Prostate gland (tissue), 2 donors: ENCODE results near the gene EIF4G1. TPM values are rescaled to one million over a fixed set of nuclear protein-coding genes. Genes with fewer than 3 reads are reported as not detected.

Experiments used
- DNase-seq: peaks from one replicate; pipeline ENCODE4 v3.0.0-alpha.2; 2019; ENCODE audit warnings: low spot score
- H3K27ac ChIP-seq, 2 donors: fragments of 200-600 bp; sonication (generic); 2 replicates each; pipeline ENCODE4 v1.5.1; 2017 to 2019
- H3K27me3 ChIP-seq: fragments of 200-600 bp; sonication (generic); replicated peaks from 2 replicates; pipeline ENCODE4 v1.5.1; 2019; ENCODE audit not compliant: insufficient read depth
- H3K36me3 ChIP-seq, 2 donors: fragments of 200-600 bp; sonication (generic); 1 replicate in 1 of 2; 2 replicates in 1 of 2; pipeline versions ENCODE4 v1.5.1 to v1.8.1; 2017 to 2019
- H3K4me1 ChIP-seq: fragments of 200-600 bp; sonication (generic); replicated peaks from 2 replicates; pipeline ENCODE4 v1.5.1; 2019
- H3K4me3 ChIP-seq, 2 donors: fragments of 200-600 bp; sonication (generic); 2 replicates each; pipeline ENCODE4 v1.5.1; 2017 to 2019
- H3K9me3 ChIP-seq: fragments of 200-600 bp; sonication (generic); 2 replicates; pipeline ENCODE4 v1.5.1; 2017
- POLR2A ChIP-seq: fragments of 450-650 bp; IDR thresholded peaks from one replicate; pipeline ENCODE4 v1.6.1; 2016; ENCODE audit warnings: antibody characterized with exemption, mild to moderate bottlenecking
- POLR2AphosphoS5 ChIP-seq: sonication (generic); formaldehyde crosslinking; IDR thresholded peaks from one replicate; pipeline ENCODE4 v1.6.1; 2017; ENCODE audit warnings: antibody characterized with exemption
- WGBS: methylation state at CpG from one replicate; pipeline ENCODE4 v1.1.5; 2018; 5-methylcytosine and 5-hydroxymethylcytosine counted together
- intact Hi-C: fragments of 100-400 bp; cut with DNase I; formaldehyde crosslinking; loops from one replicate; pipeline ENCODE4 v1.14.2; 2022
- total RNA-seq, 2 donors: library from RNA; depleted of rRNA; stranded (reverse); fragments of >200 nt; gene quantifications; one replicate each; pipeline ENCODE4 v1.1.0, GENCODE V29; 2016
- TF ChIP-seq, protein P1 (sequence below), 4 experiments: fragments of 200-600 bp in 2 of 4; fragments of 450-650 bp in 2 of 4; sonication (generic) in 2 of 4; IDR thresholded peaks; 1 replicate in 3 of 4; 2 replicates in 1 of 4; pipeline ENCODE4 v1.5.1; 2016 to 2019; ENCODE audit warnings: antibody characterized with exemption in 4 of 4, mild to moderate bottlenecking in 2 of 4, moderate library complexity in 2 of 4

EIF4G1 gene
- total RNA-seq, 2 donors from 2014 or later = 331 to 370 TPM

DNA sequence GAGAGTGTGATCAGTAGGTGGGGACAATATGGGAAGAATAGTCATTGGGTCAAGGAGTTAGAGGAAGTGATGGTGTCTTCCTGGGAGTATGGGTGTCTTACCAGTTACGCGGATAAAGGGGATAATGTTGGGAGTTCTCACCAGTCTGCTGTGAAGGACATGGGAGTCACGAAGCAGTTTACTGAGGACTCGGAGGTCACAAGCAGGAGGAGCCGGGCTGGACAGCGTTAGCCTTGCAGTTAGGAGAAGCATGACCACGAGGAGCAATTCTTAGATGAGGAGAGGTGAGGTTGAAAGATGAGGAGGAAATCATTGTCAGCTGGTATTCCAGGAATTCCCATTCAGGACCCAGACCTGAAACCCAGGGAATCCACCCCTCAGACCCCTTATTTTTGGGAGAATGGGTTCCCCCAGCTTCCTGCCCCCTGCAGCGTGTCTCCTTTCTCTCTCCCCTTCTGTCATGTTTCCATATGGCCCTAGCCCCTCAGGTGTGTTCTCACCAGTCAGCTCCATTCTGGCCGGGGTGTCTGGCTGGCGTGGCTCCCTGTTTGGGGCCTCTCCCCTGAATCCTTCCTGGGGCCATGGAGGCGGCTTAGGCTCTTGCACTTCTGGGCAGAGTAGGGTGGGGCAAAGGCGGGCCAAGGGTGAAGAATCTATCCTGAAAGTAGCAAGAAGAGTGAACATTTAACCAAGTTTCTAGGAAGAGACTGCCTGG, 61.5 kb downstream of the EIF4G1 start:
- no peak for DNase-seq
- Histone ChIP-seq H3K36me3 (no peaks in the 10 kb centered on the region), H3K27me3 (no peaks in the 10 kb centered on the region), H3K27ac (no peak overlapping the region), H3K9me3 (no peaks in the 10 kb centered on the region), H3K4me3 (no peak overlapping the region), H3K4me1 (peaks cover 6% of the 10 kb centered on the region)
- 86% methylated on average over 12 of the region's 12 CpGs for WGBS
- intact Hi-C loops = loop anchor here (5.0 kb wide), 1 partner anchor 136 kb away; no protein-coding TSS in a partner anchor
- TF ChIP-seq POLR2AphosphoS5 (no peak), POLR2A (no peak)
- TF ChIP-seq, protein P1, sequence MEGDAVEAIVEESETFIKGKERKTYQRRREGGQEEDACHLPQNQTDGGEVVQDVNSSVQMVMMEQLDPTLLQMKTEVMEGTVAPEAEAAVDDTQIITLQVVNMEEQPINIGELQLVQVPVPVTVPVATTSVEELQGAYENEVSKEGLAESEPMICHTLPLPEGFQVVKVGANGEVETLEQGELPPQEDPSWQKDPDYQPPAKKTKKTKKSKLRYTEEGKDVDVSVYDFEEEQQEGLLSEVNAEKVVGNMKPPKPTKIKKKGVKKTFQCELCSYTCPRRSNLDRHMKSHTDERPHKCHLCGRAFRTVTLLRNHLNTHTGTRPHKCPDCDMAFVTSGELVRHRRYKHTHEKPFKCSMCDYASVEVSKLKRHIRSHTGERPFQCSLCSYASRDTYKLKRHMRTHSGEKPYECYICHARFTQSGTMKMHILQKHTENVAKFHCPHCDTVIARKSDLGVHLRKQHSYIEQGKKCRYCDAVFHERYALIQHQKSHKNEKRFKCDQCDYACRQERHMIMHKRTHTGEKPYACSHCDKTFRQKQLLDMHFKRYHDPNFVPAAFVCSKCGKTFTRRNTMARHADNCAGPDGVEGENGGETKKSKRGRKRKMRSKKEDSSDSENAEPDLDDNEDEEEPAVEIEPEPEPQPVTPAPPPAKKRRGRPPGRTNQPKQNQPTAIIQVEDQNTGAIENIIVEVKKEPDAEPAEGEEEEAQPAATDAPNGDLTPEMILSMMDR (IDR thresholded peaks at IDR 0.05) = no peak

DNA sequence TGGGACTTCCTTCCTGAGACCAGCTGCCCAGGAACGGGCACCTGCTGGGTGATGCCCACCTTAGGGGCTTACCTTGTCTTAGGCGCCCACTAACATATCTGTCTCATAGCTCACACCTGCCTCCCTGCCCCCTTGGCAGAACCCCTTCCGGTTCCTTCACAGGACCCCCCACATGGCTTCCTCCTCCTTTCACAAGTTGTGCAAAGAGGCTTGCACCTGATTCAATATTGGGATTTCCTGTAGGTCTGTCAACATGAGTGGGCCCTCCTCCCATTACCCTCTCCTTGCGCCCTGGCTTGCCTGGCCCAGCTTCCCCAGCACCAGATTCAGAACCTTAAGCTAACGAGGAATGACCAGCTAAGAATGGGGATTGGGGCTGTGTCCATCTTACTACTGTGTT, 63.0 kb downstream of the EIF4G1 start:
- Histone ChIP-seq H3K9me3 (no peaks in the 10 kb centered on the region), H3K27ac (no peak overlapping the region), H3K36me3 (no peaks in the 10 kb centered on the region), H3K4me1 (no peaks in the 10 kb centered on the region), H3K27me3 (no peaks in the 10 kb centered on the region), H3K4me3 (no peak overlapping the region)
- TF ChIP-seq, protein P1 (IDR thresholded peaks at IDR 0.05) = no peak
- TF ChIP-seq POLR2A (no peak), POLR2AphosphoS5 (no peak)
- DNase-seq = no peak
- intact Hi-C loops = loop anchor here (5.0 kb wide), 1 partner anchor 135 kb away; no protein-coding TSS in a partner anchor
- WGBS = 75% methylated on average over 5 of the region's 5 CpGs

DNA sequence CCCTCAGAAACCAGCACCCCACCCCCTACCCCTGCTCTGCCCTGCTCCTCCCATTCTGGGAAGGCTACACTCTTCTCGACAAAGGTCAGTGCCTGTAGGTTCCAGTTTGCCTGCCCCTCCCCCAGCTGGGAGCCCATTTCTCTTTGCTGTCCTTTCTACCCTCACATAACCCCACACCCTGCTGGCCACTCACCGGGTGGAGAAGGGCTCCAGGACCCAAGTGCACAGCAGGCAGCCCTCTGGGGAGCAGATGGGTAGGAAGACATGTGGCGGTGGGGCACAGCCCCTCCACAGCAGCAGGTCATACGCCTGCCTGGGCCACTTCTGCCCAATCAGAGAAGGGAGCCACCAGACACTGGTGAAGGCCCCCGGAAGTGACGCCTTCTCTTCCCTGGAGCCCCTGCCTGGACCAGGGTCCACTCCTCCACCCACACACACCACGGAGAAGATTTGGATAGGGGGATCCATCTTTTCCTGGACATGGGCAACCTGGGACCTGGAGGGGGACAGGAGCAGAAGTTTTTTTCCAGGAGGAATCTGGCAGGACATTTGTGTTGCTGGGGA, 63.6 kb downstream of the EIF4G1 start, which contains the start of gene THPO:
TSS of gene THPO (minus strand) at position 326 of the 564 bp plus-strand sequence. CDS start 1,948 bp downstream, outside the sequence.
- intact Hi-C loops = loop anchor here (5.0 kb wide), 1 partner anchor 134 kb away; no protein-coding TSS in a partner anchor
- WGBS = 81% methylated on average over 7 of the region's 7 CpGs
- H3K27me3 ChIP-seq = no peaks in the 10 kb centered on the region
- no peaks in the 10 kb centered on the region for H3K36me3 ChIP-seq
- H3K4me3 ChIP-seq = no peak within 1 kb of the TSS
- no peaks in the 10 kb centered on the region for H3K9me3 ChIP-seq
- H3K27ac ChIP-seq = peak within 1 kb of the TSS; percentile 44 to 51
- TF ChIP-seq POLR2A (no peak), POLR2AphosphoS5 (no peak)
- TF ChIP-seq, protein P1 (IDR thresholded peaks at IDR 0.05) = no peak
- no peaks in the 10 kb centered on the region for H3K4me1 ChIP-seq
- no peak for DNase-seq

DNA sequence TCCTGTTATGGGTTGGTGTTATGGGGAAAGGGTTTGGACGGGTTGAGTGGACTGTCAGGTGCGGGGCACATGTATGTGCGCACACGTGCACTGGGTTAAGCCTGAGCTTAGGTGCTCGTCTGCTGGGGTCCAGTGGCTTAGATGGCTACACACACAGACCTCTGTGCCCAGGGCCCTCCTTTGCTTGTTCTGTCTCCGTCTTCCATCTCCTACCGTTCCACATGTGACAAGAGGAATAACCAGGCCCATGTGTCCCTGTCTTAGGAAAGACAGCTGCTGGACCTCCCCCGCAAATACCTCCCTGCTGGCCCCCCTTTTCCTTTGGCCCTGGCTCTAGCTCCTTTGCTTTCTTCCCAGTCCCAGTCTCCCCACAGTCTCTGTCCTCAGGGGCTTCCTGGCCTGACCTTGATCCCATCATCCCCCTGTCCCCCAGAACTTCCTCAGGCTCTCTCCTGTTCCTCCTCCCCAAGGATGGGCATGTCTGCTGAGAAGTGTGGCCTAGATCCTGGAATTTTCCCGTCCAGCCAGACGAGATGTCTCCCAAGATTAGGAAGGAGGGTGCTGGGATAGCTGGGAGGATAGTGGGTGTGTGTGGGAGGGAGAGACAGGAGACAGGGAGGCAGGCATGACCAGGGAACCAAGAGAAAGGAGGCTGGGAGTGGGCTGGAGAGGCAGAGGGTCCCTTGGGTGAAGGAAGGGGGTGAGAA, 64.4 kb downstream of the EIF4G1 start:
- Histone ChIP-seq H3K9me3 (no peaks in the 10 kb centered on the region), H3K4me1 (no peaks in the 10 kb centered on the region), H3K36me3 (no peaks in the 10 kb centered on the region), H3K4me3 (no peak overlapping the region), H3K27ac (peak overlapping the region; percentile 44 to 51), H3K27me3 (no peaks in the 10 kb centered on the region)
- DNase-seq = no peak
- intact Hi-C loops = loop anchor here (5.0 kb wide), 1 partner anchor 133 kb away; no protein-coding TSS in a partner anchor
- no peak for TF ChIP-seq POLR2AphosphoS5
- no peak for TF ChIP-seq POLR2A
- TF ChIP-seq, protein P1 (IDR thresholded peaks at IDR 0.05) = no peak
- whole genome bisulfite sequencing = 72% methylated on average over 10 of the region's 10 CpGs
